Measurements from ENCODE around the gene CDSN. TPM values are rescaled to one million over a fixed set of nuclear protein-coding genes. Genes with fewer than 3 reads are reported as not detected.

The CDSN gene
- total and polyA plus RNA-seq, 2 experiments from 2014 or later, result 0.07 TPM; not detected in 1

DNA sequence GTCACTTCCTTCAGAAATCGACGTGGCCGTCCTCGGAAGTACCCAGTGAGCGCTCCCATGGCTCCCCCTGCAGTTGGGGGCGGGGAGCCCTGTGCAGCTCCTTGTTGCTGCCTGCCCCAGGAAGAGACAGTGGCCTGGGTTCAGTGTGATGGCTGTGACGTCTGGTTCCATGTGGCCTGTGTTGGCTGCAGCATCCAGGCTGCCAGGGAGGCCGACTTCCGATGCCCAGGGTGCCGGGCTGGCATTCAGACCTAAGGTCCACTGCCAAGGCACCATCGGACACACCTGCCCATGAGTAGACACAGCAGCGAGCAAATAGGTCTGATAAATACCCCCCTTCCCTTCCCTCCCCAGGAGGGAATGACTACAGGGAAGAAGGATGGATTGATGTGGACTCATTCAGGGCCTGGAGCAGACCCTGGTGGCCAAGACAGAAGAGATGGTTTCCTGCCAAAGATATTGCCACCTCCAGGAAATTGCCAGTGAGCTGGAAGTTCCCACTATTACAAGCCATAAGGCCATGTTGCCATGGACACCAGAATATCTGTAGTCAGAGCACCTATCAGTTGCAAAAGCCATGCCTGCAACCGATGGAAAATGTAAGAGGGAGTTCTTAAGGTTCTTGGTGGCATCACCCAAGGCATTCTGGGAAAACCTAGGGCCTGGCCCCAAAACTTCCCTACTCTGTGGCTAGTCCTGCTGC is 42.4 kb upstream of the CDSN start:
- peaks cover 67% of the 10 kb centered on the region for H3K4me1 Mint-ChIP-seq
- Histone ChIP-seq H3K27ac (ENCODE audit: low read depth) (peak overlapping the region; percentile 83), H3K9me2 (ENCODE audit: insufficient read depth) (no peaks in the 10 kb centered on the region), H2AFZ (no peak overlapping the region), H3F3A (replicated peaks; ENCODE audit: low read depth) (peaks cover 64% of the 10 kb centered on the region), H3K27me3 (ENCODE audit: insufficient read depth) (0 out of 2 replicates have a peak, but pooled peaks cover 2% of the 10 kb centered on the region), H3K79me2 (replicated peaks; ENCODE audit: insufficient read depth) (peaks cover 42% of the 10 kb centered on the region), H3K4me2 (no peak overlapping the region; the same call in 1 of the 2 replicates), H4K20me1 (replicated peaks; ENCODE audit: insufficient read depth) (peaks cover 43% of the 10 kb centered on the region), H3K4me1 (ENCODE audit: insufficient read depth) (peaks cover 62% of the 10 kb centered on the region), H3K4me3 (no peak overlapping the region), H3K36me3 (ENCODE audit: insufficient read depth) (peaks cover 32% of the 10 kb centered on the region)
- ATAC-seq (peak; percentile 2; the same call in 2 of the 3 replicates), DNase-seq (ENCODE audit: low spot score) (peak; percentile 65)
- H3K9me3 Mint-ChIP-seq, result no peaks in the 10 kb centered on the region
- peaks cover 18% of the 10 kb centered on the region for H3K27me3 Mint-ChIP-seq (ENCODE audit: insufficient read depth, low read depth, poor library complexity)
- H3K36me3 Mint-ChIP-seq (ENCODE audit: low read depth), result peaks cover 69% of the 10 kb centered on the region
- H3K4me3 Mint-ChIP-seq, result no peak overlapping the region; the same call in 2 of the 3 replicates
- peak overlapping the region; percentile 78 for H3K27ac Mint-ChIP-seq
- peak; percentile 29 to 52 for TF ChIP-seq CTCF (conservative IDR thresholded peaks at IDR 0.05; ENCODE audit: low read depth in 2 of 2)
- TF ChIP-seq ZNF114 (CRISPR knock-in tag; IDR thresholded peaks at IDR 0.05), result no peak
- peak; percentile 62 for TF ChIP-seq POLR2AphosphoS5 (IDR thresholded peaks at IDR 0.05; ENCODE audit: low read depth)
- TF ChIP-seq ZNF462 (CRISPR knock-in tag; IDR thresholded peaks at IDR 0.05), result no peak
